HS-27A (cell line): ENCODE data around the gene GOLGB1.

Experiments used
- DNase-seq: peaks from one replicate; pipeline ENCODE4 v3.0.0-alpha.2; 2012; ENCODE audit warnings: low read depth, missing footprints

The GOLGB1 gene

DNA sequence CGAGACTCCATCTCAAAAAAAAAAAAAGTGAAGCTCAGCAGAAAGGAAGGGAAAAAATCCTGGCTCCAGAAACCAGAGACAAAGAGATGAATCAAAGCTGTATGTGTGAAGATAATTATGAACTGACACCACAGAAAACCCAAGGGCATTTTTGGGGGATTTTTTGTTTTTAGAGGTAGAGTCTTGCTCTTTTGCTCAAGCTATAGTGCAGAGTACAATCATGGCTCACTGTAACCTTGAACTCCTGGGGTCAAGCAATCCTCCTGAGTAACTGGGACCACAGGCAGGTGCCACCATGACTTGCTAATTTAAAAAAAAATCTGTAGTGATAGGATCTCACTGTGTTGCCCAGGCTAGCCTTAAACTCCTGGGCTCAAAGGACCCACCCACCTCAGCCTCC lies 111.6 kb downstream of the GOLGB1 start:
- no peak for DNase-seq

DNA sequence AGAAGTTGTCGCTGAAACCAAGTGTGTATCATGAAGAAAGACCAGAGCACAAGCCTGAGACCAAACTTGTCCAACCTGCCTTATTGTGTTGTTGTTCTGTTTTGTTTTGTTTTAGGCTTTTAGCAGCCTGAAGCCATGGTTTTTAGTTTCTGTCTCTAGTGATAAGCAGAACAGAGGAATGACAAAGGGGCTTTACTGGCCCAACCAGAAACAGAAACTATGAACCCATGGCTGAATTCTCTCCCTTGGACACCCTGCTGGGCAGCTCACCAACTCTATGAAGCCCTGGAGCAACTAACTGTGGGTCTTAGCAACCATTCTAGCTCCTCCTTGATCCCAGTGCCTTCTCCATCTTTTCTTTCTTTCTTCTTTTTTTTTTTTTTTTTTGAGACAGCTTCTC lies 119.2 kb downstream of the GOLGB1 start:
- DNase-seq = no peak

GRCh38 chr3:121629601-121630000 lies 119.9 kb downstream of the GOLGB1 start:
- no peak for DNase-seq

- DNase-seq = no peak
Measured at GRCh38 chr3:121627622-121628021, 121.9 kb downstream of the GOLGB1 start.

DNA sequence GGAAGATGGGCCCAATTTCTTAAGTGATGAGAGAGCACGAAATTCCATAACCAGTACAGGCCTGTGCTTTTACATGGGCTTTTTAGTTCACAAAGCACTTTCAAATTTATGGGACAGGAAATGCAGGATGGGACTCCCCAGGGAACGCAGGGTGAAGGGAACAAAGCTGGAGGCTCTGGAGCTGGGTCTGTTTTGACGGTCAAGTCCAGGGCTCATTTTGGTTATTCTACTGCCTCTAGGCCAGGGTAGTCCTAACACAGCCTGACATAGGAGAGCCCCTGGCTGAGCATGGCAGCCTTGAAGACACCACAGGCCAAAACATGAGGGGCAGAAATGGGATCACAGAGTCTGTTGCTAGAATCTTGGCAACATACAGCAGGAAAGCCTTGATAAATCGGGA lies 122.3 kb downstream of the GOLGB1 start:
- DNase-seq = no peak

DNA sequence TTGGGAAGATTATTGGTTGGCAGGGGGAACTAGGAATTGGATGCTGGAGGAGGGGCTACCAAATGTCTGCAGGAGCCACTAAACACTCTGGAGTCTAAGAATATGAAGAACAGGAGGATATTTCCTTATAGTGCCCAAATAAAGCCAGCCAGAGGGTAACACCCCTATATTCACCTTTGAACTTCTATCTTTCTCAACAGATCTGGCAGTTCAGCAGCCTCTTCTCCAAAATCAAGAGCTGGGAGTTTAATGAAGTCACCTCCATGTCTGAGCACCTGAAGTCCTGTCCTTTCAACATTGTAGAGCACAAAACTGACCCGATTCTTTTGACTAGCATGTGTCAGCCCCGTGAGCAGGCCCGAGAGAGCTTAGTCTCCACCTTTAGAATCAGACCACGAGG lies 123.0 kb downstream of the GOLGB1 start:
- DNase-seq = no peak

DNA sequence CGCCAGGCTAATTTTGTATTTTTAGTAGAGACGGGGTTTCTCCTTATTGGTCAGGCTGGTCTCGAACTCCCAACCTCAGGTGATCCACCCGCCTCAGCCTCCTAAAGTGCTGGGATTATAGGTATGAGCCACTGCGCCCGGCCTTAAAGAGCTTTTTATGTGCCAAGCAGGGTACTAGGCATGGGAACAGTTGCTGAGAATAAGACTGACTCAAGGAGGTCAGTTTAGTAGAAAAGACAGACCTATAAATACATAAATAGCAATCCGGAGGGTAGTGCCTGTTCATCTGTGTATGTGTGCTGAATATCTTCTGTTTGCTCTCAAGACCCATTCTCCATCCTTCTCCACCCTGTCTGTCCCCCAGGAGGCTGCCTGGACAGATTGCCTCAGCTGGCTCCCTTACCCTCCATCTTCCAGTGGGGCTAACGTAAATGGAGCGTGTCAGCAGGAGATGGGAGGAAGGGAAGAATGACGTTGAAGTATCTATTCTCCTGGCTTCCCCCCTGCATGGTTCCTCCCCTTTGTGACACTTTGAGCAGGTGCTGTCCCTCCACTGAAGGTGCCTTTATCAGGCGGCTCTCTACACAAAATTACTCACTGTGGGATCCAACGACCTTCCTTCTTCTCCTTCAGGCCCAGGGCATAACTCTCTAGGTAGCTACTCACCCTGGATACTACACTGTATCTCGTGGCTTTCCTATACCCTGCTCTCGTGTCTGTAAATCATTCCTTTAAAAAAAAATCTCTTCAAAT lies 125.2 kb downstream of the GOLGB1 start:
- DNase-seq = no peak

GRCh38 chr3:121621491-121621890 lies 128.1 kb downstream of the GOLGB1 start:
- DNase-seq = no peak

- no peak for DNase-seq
Measured at GRCh38 chr3:121619691-121620090, 129.8 kb downstream of the GOLGB1 start.
